AG09319 (cell line): Measurements from ENCODE around the gene AHCYL2.

Source experiments
- DNase-seq: peaks from one replicate; pipeline ENCODE4 v3.0.0-alpha.2; 2010; ENCODE audit warnings: low read depth; ENCODE audit errors: extremely low read depth
- CTCF ChIP-seq: IDR thresholded peaks from 2 replicates; pipeline ENCODE4 v1.5.1; 2011; ENCODE audit warnings: low read depth, mild to moderate bottlenecking, inconsistent platforms, low read length, moderate library complexity

AHCYL2 gene

GRCh38 chr7:129332254-129333035, 107.6 kb downstream of the AHCYL2 start:
- peak; percentile 70 for DNase-seq

GRCh38 chr7:129334473-129334872, 109.6 kb downstream of the AHCYL2 start:
- DNase-seq = no peak
- no peak for TF ChIP-seq CTCF

More at GRCh38 chr7:129332254-129333035, 107.6 kb downstream of the AHCYL2 start:
- no peak for TF ChIP-seq CTCF

- TF ChIP-seq CTCF = no peak
- no peak for DNase-seq
Observed at GRCh38 chr7:129338450-129338849, 113.6 kb downstream of the AHCYL2 start.

- TF ChIP-seq CTCF = no peak
Observed at GRCh38 chr7:129341212-129341611, 116.4 kb downstream of the AHCYL2 start.

GRCh38 chr7:129341816-129342806, 117.3 kb downstream of the AHCYL2 start:
- no peak for TF ChIP-seq CTCF
- no peak for DNase-seq

More at GRCh38 chr7:129341212-129341611, 116.4 kb downstream of the AHCYL2 start:
- DNase-seq = no peak

GRCh38 chr7:129343099-129343700, 118.4 kb downstream of the AHCYL2 start:
- peak; percentile 79 for TF ChIP-seq CTCF

More at GRCh38 chr7:129343099-129343700, 118.4 kb downstream of the AHCYL2 start:
- DNase-seq = peak; percentile 31
